Measurements from ENCODE around the gene SORL1.
A peak's percentile ranks its signal among the peaks of the same experiment; 100 is the strongest.

The SORL1 gene

GRCh38 chr11:121448431-121448941, 3.6 kb upstream of the SORL1 start:
- no peak for TF ChIP-seq CTCF (IDR thresholded peaks at IDR 0.05; ENCODE audit: extremely low read depth, missing control alignments)
- DNase-seq (ENCODE audit: low spot score), result no peak

GRCh38 chr11:121449123-121449522, 3.0 kb upstream of the SORL1 start:
- TF ChIP-seq CTCF (IDR thresholded peaks at IDR 0.05; ENCODE audit: extremely low read depth, missing control alignments), result no peak
- DNase-seq (ENCODE audit: low spot score), result no peak

GRCh38 chr11:121449626-121450025, 2.5 kb upstream of the SORL1 start:
- no peak for DNase-seq (ENCODE audit: low spot score)
- TF ChIP-seq CTCF (IDR thresholded peaks at IDR 0.05; ENCODE audit: extremely low read depth, missing control alignments), result no peak

GRCh38 chr11:121450401-121450800, 1.7 kb upstream of the SORL1 start:
- no peak for TF ChIP-seq CTCF (IDR thresholded peaks at IDR 0.05; ENCODE audit: extremely low read depth, missing control alignments)
- DNase-seq (ENCODE audit: low spot score), result no peak

GRCh38 chr11:121451178-121451985, 732 bp upstream of the SORL1 start:
- no peak for DNase-seq (ENCODE audit: low spot score)
- no peak for TF ChIP-seq CTCF (IDR thresholded peaks at IDR 0.05; ENCODE audit: extremely low read depth, missing control alignments)

- TF ChIP-seq CTCF (IDR thresholded peaks at IDR 0.05; ENCODE audit: extremely low read depth, missing control alignments), result no peak
- DNase-seq (ENCODE audit: low spot score), result peak; percentile 56
These were observed 566 bp downstream of the SORL1 start, which contains the start of gene SORL1-AS1 for GRCh38 chr11:121452609-121453150. Gene SORL1-AS1 (minus strand): TSS chr11:121452967.

GRCh38 chr11:121453589-121454299, 1.6 kb downstream of the SORL1 start:
- no peak for DNase-seq (ENCODE audit: low spot score)
- no peak for TF ChIP-seq CTCF (IDR thresholded peaks at IDR 0.05; ENCODE audit: extremely low read depth, missing control alignments)

All from GM20000 (cell line).